Parathyroid adenoma (tissue), 2 donors: Measurements from ENCODE around the gene DPYD.

Source experiments
- H2AFZ ChIP-seq: fragments of 300-600 bp; sonication (generic); one replicate; pipeline ENCODE4 v1.7.0; 2017; ENCODE audit warnings: antibody characterized with exemption, mild to moderate bottlenecking
- H3K27ac ChIP-seq: fragments of 300-600 bp; sonication (generic); one replicate; pipeline ENCODE4 v1.7.0; 2017
- H3K27me3 ChIP-seq: fragments of 300-600 bp; sonication (generic); one replicate; pipeline ENCODE4 v1.7.0; 2017; ENCODE audit warnings: low read length; ENCODE audit not compliant: control insufficient read depth, insufficient read depth
- H3K36me3 ChIP-seq: fragments of 300-600 bp; sonication (generic); one replicate; pipeline ENCODE4 v1.7.0; 2017; ENCODE audit warnings: low read length; ENCODE audit not compliant: control insufficient read depth, insufficient read depth
- H3K4me1 ChIP-seq: fragments of 300-600 bp; sonication (generic); one replicate; pipeline ENCODE4 v1.7.0; 2017; ENCODE audit warnings: control low read depth
- H3K4me2 ChIP-seq: fragments of 300-600 bp; sonication (generic); one replicate; pipeline ENCODE4 v1.7.0; 2017; ENCODE audit warnings: low read length
- H3K4me3 ChIP-seq: fragments of 300-600 bp; sonication (generic); one replicate; pipeline ENCODE4 v1.7.0; 2017; ENCODE audit warnings: low read depth, low read length
- H3K79me2 ChIP-seq: fragments of 300-600 bp; sonication (generic); one replicate; pipeline ENCODE4 v1.7.0; 2017; ENCODE audit warnings: control low read depth
- H3K9ac ChIP-seq: fragments of 300-600 bp; sonication (generic); one replicate; pipeline ENCODE4 v1.7.0; 2017; ENCODE audit warnings: mild to moderate bottlenecking
- H3K9me3 ChIP-seq: fragments of 300-600 bp; sonication (generic); one replicate; pipeline ENCODE4 v1.7.0; 2017; ENCODE audit warnings: low read length; ENCODE audit not compliant: control insufficient read depth
- TF ChIP-seq, protein P1 (sequence below): fragments of 300-600 bp; sonication (generic); IDR thresholded peaks from one replicate; pipeline ENCODE4 v1.7.0; 2017; ENCODE audit warnings: antibody characterized with exemption, mild to moderate bottlenecking
- donor health status: primary hyperparathyroidism.

The DPYD gene

DNA sequence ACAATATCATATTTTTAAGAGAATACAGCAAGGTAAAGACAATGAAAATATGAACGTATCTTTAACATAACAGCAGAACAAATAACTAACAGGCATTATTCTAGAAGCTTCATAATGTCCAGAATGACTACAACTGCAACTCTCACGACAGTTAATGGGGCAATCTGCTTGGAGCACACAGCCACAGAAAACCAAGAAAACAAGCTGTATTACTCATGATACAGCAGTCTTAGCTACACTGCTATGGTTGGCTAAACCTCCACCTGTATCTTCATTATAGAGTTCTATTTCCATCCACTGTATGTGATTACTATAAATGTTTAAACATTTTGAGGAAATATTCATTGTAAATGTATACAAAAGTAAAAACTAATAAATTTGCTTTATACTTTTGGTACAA lies 139.9 kb downstream of the DPYD start:
- Histone ChIP-seq H3K27me3 (no peaks in the 10 kb centered on the region), H3K4me1 (no peaks in the 10 kb centered on the region), H3K9me3 (no peaks in the 10 kb centered on the region), H3K36me3 (no peaks in the 10 kb centered on the region), H3K79me2 (no peaks in the 10 kb centered on the region), H3K9ac (no peak overlapping the region), H3K27ac (no peak overlapping the region), H3K4me3 (no peak overlapping the region), H2AFZ (no peak overlapping the region), H3K4me2 (no peak overlapping the region)
- TF ChIP-seq, protein P1, sequence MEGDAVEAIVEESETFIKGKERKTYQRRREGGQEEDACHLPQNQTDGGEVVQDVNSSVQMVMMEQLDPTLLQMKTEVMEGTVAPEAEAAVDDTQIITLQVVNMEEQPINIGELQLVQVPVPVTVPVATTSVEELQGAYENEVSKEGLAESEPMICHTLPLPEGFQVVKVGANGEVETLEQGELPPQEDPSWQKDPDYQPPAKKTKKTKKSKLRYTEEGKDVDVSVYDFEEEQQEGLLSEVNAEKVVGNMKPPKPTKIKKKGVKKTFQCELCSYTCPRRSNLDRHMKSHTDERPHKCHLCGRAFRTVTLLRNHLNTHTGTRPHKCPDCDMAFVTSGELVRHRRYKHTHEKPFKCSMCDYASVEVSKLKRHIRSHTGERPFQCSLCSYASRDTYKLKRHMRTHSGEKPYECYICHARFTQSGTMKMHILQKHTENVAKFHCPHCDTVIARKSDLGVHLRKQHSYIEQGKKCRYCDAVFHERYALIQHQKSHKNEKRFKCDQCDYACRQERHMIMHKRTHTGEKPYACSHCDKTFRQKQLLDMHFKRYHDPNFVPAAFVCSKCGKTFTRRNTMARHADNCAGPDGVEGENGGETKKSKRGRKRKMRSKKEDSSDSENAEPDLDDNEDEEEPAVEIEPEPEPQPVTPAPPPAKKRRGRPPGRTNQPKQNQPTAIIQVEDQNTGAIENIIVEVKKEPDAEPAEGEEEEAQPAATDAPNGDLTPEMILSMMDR, result no peak

DNA sequence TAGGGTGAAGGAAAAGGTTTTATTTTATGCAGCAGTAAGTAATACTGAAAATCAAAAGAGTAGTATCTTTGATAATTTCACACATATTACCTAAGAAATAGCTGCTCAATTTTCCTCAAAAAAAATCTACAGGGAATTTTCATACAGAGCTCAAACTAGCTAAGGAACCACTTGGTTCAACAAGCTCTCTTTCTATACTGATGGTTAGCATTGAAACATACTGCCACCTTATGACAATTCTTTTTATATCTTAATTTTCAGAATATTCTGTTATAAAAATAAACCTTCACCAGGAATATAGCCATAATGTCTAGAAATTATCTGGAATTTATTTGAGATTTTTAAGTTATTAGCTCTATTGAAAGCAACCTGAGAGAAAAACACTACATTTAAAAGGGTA lies 142.1 kb downstream of the DPYD start:
- Histone ChIP-seq H2AFZ (no peak overlapping the region), H3K36me3 (no peaks in the 10 kb centered on the region), H3K79me2 (no peaks in the 10 kb centered on the region), H3K27ac (no peak overlapping the region), H3K27me3 (no peaks in the 10 kb centered on the region), H3K4me1 (no peaks in the 10 kb centered on the region), H3K9ac (no peak overlapping the region), H3K9me3 (no peaks in the 10 kb centered on the region), H3K4me2 (no peak overlapping the region), H3K4me3 (no peak overlapping the region)
- TF ChIP-seq, protein P1, result no peak

DNA sequence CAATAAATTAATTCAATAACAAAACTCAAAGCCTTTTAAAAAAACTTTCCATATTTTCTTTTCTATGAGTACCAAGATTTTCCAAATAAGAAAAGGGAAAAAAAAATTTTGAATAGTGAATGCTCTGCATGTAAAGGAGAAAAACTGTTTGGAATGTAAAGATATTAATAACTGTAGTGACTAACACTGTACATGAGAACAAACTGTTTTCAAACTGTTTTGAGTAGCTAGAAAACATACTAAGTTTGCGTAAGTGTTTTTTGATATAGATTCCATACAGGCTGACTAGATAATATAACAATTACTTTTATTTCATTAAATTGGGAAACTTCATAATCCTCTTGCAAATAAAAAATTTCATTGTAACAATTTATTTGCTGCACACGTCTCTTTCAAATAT lies 150.5 kb downstream of the DPYD start:
- no peak overlapping the region for H3K27ac ChIP-seq
- H3K9ac ChIP-seq, result no peak overlapping the region
- H3K4me3 ChIP-seq, result no peak overlapping the region
- H3K9me3 ChIP-seq, result peaks cover under 1% of the 10 kb centered on the region
- H3K79me2 ChIP-seq, result no peaks in the 10 kb centered on the region
- H3K4me1 ChIP-seq, result no peaks in the 10 kb centered on the region
- no peaks in the 10 kb centered on the region for H3K27me3 ChIP-seq
- no peak overlapping the region for H2AFZ ChIP-seq
- H3K36me3 ChIP-seq, result no peaks in the 10 kb centered on the region
- TF ChIP-seq, protein P1, result no peak
- H3K4me2 ChIP-seq, result no peak overlapping the region

DNA sequence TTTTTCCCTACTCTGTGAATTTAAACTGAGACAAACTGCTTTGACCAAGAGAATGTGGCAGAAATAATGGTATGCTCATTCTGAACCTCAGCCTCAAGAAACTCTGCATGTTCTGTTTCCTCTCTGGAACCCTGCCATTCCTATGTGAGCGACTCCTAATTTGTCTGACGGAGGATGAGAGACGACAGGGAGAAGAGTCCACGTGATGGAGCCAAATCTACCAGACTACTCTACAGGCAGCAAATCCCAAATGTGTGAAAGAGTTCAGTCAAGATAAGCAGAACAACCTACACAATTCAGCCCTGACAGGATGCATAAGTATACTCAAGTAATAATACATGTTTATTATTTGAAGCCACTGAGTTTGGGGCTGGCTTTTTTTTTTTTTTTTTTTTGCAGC lies 153.5 kb downstream of the DPYD start:
- H3K9ac ChIP-seq, result no peak overlapping the region
- TF ChIP-seq, protein P1, result no peak
- H3K4me3 ChIP-seq, result no peak overlapping the region
- H3K27me3 ChIP-seq, result no peaks in the 10 kb centered on the region
- no peaks in the 10 kb centered on the region for H3K36me3 ChIP-seq
- H3K79me2 ChIP-seq, result no peaks in the 10 kb centered on the region
- H3K9me3 ChIP-seq, result peaks cover 3% of the 10 kb centered on the region
- no peaks in the 10 kb centered on the region for H3K4me1 ChIP-seq
- no peak overlapping the region for H3K27ac ChIP-seq
- no peak overlapping the region for H3K4me2 ChIP-seq
- H2AFZ ChIP-seq, result no peak overlapping the region

DNA sequence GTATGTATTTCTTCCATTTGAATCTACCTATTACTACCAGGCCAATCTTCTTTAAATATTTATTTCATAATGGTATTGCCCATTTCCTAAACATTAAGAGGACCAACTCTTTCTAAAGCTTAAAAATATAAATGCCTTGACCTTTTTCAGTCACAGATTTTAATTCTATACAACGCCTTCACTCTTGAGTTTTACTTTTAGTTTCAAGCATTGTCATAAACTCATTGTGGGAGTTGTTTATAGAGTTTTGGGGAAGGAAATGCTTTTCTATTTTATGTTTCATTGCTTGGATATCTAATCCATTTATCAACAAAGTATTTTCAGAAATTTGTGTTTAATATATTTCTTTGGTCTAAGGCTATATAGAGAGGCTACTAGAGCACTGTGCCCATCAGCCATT lies 155.8 kb downstream of the DPYD start:
- H3K4me1 ChIP-seq, result no peaks in the 10 kb centered on the region
- H3K27me3 ChIP-seq, result no peaks in the 10 kb centered on the region
- H3K9ac ChIP-seq, result no peak overlapping the region
- TF ChIP-seq, protein P1, result no peak
- no peak overlapping the region for H3K27ac ChIP-seq
- peaks cover 3% of the 10 kb centered on the region for H3K9me3 ChIP-seq
- no peaks in the 10 kb centered on the region for H3K79me2 ChIP-seq
- no peak overlapping the region for H3K4me2 ChIP-seq
- no peaks in the 10 kb centered on the region for H3K36me3 ChIP-seq
- H3K4me3 ChIP-seq, result no peak overlapping the region
- no peak overlapping the region for H2AFZ ChIP-seq
